OCI-LY3 (cell line): ENCODE data around the gene NDST1.

Source experiments
- H2AFZ ChIP-seq: fragments of 200-600, 300-600 bp; shearing (Covaris generic); 2 replicates; pipeline ENCODE4 v1.6.0; 2014; ENCODE audit warnings: antibody characterized with exemption, low read depth, low read length
- H3K27ac ChIP-seq: fragments of 200-600, 300-600 bp; sonication (generic); 2 replicates; pipeline ENCODE4 v1.5.1; 2014; ENCODE audit warnings: mild to moderate bottlenecking, low read length, moderate library complexity, mixed read lengths
- H3K27me3 ChIP-seq: fragments of 200-600, 300-600 bp; sonication (generic); 2 replicates; pipeline ENCODE4 v1.6.1; 2014; ENCODE audit warnings: low read depth, low read length, mixed read lengths
- H3K36me3 ChIP-seq: fragments of 200-600, 300-600 bp; sonication (generic); replicated peaks from 2 replicates; pipeline ENCODE3; 2014; ENCODE audit warnings: low read depth, low read length, mixed read lengths
- H3K4me1 ChIP-seq: fragments of 300-600, 200-600 bp; sonication (generic); 2 replicates; pipeline ENCODE4 v1.6.1; 2014; ENCODE audit warnings: low read length, mixed read lengths
- H3K4me2 ChIP-seq: fragments of 200-600, 300-600 bp; sonication (generic); 2 replicates; pipeline ENCODE4 v1.6.1; 2014; ENCODE audit warnings: low read length, mixed read lengths
- H3K4me3 ChIP-seq: fragments of 300-600, 200-600 bp; sonication (generic); 2 replicates; pipeline ENCODE4 v1.5.1; 2014; ENCODE audit warnings: antibody characterized with exemption, mild to moderate bottlenecking, low read length, moderate library complexity
- H3K79me2 ChIP-seq: fragments of 300-600, 200-600 bp; shearing (Covaris generic); 2 replicates; pipeline ENCODE4 v1.6.1; 2014; ENCODE audit warnings: mild to moderate bottlenecking, low read length, mixed read lengths
- H3K9ac ChIP-seq: fragments of 300-600, 200-600 bp; shearing (Covaris generic); 2 replicates; pipeline ENCODE4 v1.6.0; 2014; ENCODE audit warnings: mild to moderate bottlenecking, low read length, moderate library complexity
- H3K9me3 ChIP-seq: fragments of 200-600, 300-600 bp; shearing (Covaris generic); 2 replicates; pipeline ENCODE4 v1.6.1; 2014; ENCODE audit warnings: low read length, mixed read lengths; ENCODE audit not compliant: insufficient read depth
- H4K20me1 ChIP-seq: fragments of 200-600, 300-600 bp; sonication (generic); 2 replicates; pipeline ENCODE4 v1.6.1; 2016; ENCODE audit warnings: low read length, mixed read lengths; ENCODE audit not compliant: insufficient read depth
- CTCF ChIP-seq: fragments of 200-600, 300-600 bp; sonication (generic); IDR thresholded peaks from 2 replicates; pipeline ENCODE4 v1.5.1; 2014; ENCODE audit warnings: antibody characterized with exemption, low read length, low read depth
- EZH2phosphoT487 ChIP-seq: fragments of 200-600 bp; shearing (Covaris generic); IDR thresholded peaks from 2 replicates; pipeline ENCODE4 v1.6.1; 2018; ENCODE audit warnings: antibody characterized with exemption, mixed run types, low read depth

The NDST1 gene

GRCh38 chr5:150584556-150585335 lies 76.8 kb downstream of the NDST1 start:
- TF ChIP-seq EZH2phosphoT487 (no peak), CTCF (no peak)
- no peaks in the 10 kb centered on the region for H3K79me2 ChIP-seq
- H3K36me3 ChIP-seq = no peaks in the 10 kb centered on the region
- no peak overlapping the region for H3K27ac ChIP-seq
- H3K9me3 ChIP-seq = no peaks in the 10 kb centered on the region
- H3K27me3 ChIP-seq = no peaks in the 10 kb centered on the region
- H3K4me2 ChIP-seq = no peak overlapping the region
- no peak overlapping the region for H3K9ac ChIP-seq
- H2AFZ ChIP-seq = no peak overlapping the region
- peaks cover 10% of the 10 kb centered on the region; the same call in 1 of the 2 replicates for H3K4me1 ChIP-seq
- H3K4me3 ChIP-seq = no peak overlapping the region
- H4K20me1 ChIP-seq = no peaks in the 10 kb centered on the region

GRCh38 chr5:150585781-150586341 lies 77.9 kb downstream of the NDST1 start:
- Histone ChIP-seq H3K4me1 (peaks cover 19% of the 10 kb centered on the region; the same call in 1 of the 2 replicates), H3K9me3 (no peaks in the 10 kb centered on the region), H3K4me3 (no peak overlapping the region), H3K9ac (no peak overlapping the region), H3K27ac (no peak overlapping the region), H4K20me1 (no peaks in the 10 kb centered on the region), H3K79me2 (no peaks in the 10 kb centered on the region), H3K36me3 (no peaks in the 10 kb centered on the region), H3K4me2 (no peak overlapping the region), H3K27me3 (no peaks in the 10 kb centered on the region), H2AFZ (no peak overlapping the region)
- TF ChIP-seq CTCF (no peak), EZH2phosphoT487 (no peak)

- H4K20me1 ChIP-seq = no peaks in the 10 kb centered on the region
- no peaks in the 10 kb centered on the region for H3K36me3 ChIP-seq
- no peaks in the 10 kb centered on the region for H3K79me2 ChIP-seq
- H3K27ac ChIP-seq = no peak overlapping the region
- peaks cover 19% of the 10 kb centered on the region; the same call in 1 of the 2 replicates for H3K4me1 ChIP-seq
- H3K9ac ChIP-seq = no peak overlapping the region
- H3K27me3 ChIP-seq = no peaks in the 10 kb centered on the region
- TF ChIP-seq CTCF (no peak), EZH2phosphoT487 (no peak)
- no peak overlapping the region for H3K4me3 ChIP-seq
- no peaks in the 10 kb centered on the region for H3K9me3 ChIP-seq
- no peak overlapping the region for H2AFZ ChIP-seq
- no peak overlapping the region for H3K4me2 ChIP-seq
Observed at GRCh38 chr5:150587016-150587415, 79.1 kb downstream of the NDST1 start.

GRCh38 chr5:150587856-150588595 lies 80.1 kb downstream of the NDST1 start:
- Histone ChIP-seq H3K27ac (no peak overlapping the region), H3K9me3 (no peaks in the 10 kb centered on the region), H3K36me3 (no peaks in the 10 kb centered on the region), H3K79me2 (no peaks in the 10 kb centered on the region), H3K4me1 (peaks cover 12% of the 10 kb centered on the region; the same call in 1 of the 2 replicates), H3K9ac (no peak overlapping the region), H3K4me3 (no peak overlapping the region), H3K27me3 (no peaks in the 10 kb centered on the region), H2AFZ (no peak overlapping the region), H4K20me1 (no peaks in the 10 kb centered on the region), H3K4me2 (no peak overlapping the region)
- TF ChIP-seq EZH2phosphoT487 = no peak
